ENCODE data around the gene DSCAML1. TPM values are rescaled to one million over a fixed set of nuclear protein-coding genes. Genes with fewer than 3 reads are reported as not detected.

The DSCAML1 gene
- total and polyA plus RNA-seq, 2 donors = 1.4 to 2.0 TPM

- no peak for DNase-seq (ENCODE audit: extremely low spot score)
- H3K36me3 ChIP-seq (ENCODE audit: insufficient read depth) = no peaks in the 10 kb centered on the region
- no peak overlapping the region for H3K27ac ChIP-seq (ENCODE audit: low read depth)
- 94% methylated on average over 9 of the region's 9 CpGs for WGBS
- H3K4me3 ChIP-seq (ENCODE audit: low read depth, low read length) = no peak overlapping the region
- no peaks in the 10 kb centered on the region for H3K4me1 ChIP-seq (ENCODE audit: insufficient read depth)
Observed at GRCh38 chr11:117629891-117630538, 167.0 kb downstream of the DSCAML1 start.

GRCh38 chr11:117629146-117629545 lies 167.9 kb downstream of the DSCAML1 start:
- 95% methylated on average over 6 of the region's 6 CpGs for WGBS
- no peaks in the 10 kb centered on the region for H3K36me3 ChIP-seq (ENCODE audit: insufficient read depth)
- no peak for DNase-seq (ENCODE audit: extremely low spot score)

GRCh38 chr11:117627259-117627658 lies 169.8 kb downstream of the DSCAML1 start:
- H3K27ac ChIP-seq (ENCODE audit: low read depth) = no peak overlapping the region
- H3K4me3 ChIP-seq (ENCODE audit: low read depth, low read length) = no peak overlapping the region
- H3K36me3 ChIP-seq (ENCODE audit: insufficient read depth) = no peaks in the 10 kb centered on the region
- no peak for DNase-seq (ENCODE audit: extremely low spot score)
- no peaks in the 10 kb centered on the region for H3K4me1 ChIP-seq (ENCODE audit: insufficient read depth)
- 87% methylated on average over 13 of the region's 13 CpGs for WGBS

More at GRCh38 chr11:117629146-117629545, 167.9 kb downstream of the DSCAML1 start:
- H3K27ac ChIP-seq (ENCODE audit: low read depth) = no peak overlapping the region
- H3K4me1 ChIP-seq (ENCODE audit: insufficient read depth) = no peaks in the 10 kb centered on the region
- H3K4me3 ChIP-seq (ENCODE audit: low read depth, low read length) = no peak overlapping the region

GRCh38 chr11:117626576-117626975 lies 170.4 kb downstream of the DSCAML1 start:
- no peak for DNase-seq (ENCODE audit: extremely low spot score)
- no peak overlapping the region for H3K27ac ChIP-seq (ENCODE audit: low read depth)
- 91% methylated on average over 9 of the region's 9 CpGs for WGBS
- H3K4me1 ChIP-seq (ENCODE audit: insufficient read depth) = no peaks in the 10 kb centered on the region
- H3K36me3 ChIP-seq (ENCODE audit: insufficient read depth) = no peaks in the 10 kb centered on the region
- H3K4me3 ChIP-seq (ENCODE audit: low read depth, low read length) = no peak overlapping the region

GRCh38 chr11:117625237-117625636 lies 171.8 kb downstream of the DSCAML1 start:
- no peak for DNase-seq (ENCODE audit: extremely low spot score)
- Histone ChIP-seq H3K4me1 (ENCODE audit: insufficient read depth) (no peaks in the 10 kb centered on the region), H3K4me3 (ENCODE audit: low read depth, low read length) (no peak overlapping the region), H3K36me3 (ENCODE audit: insufficient read depth) (no peaks in the 10 kb centered on the region), H3K27ac (ENCODE audit: low read depth) (no peak overlapping the region)
- 72% methylated on average over 4 of the region's 4 CpGs for whole genome bisulfite sequencing

GRCh38 chr11:117623831-117624271 lies 173.2 kb downstream of the DSCAML1 start:
- no peak for DNase-seq (ENCODE audit: extremely low spot score)
- 80% methylated on average over 2 of the region's 2 CpGs for WGBS

GRCh38 chr11:117621226-117621625 lies 175.8 kb downstream of the DSCAML1 start:
- Histone ChIP-seq H3K36me3 (ENCODE audit: insufficient read depth) (no peaks in the 10 kb centered on the region), H3K4me3 (ENCODE audit: low read depth, low read length) (no peak overlapping the region), H3K27ac (ENCODE audit: low read depth) (no peak overlapping the region), H3K4me1 (ENCODE audit: insufficient read depth) (no peaks in the 10 kb centered on the region)
- DNase-seq (ENCODE audit: extremely low spot score) = no peak

More at GRCh38 chr11:117623831-117624271, 173.2 kb downstream of the DSCAML1 start:
- Histone ChIP-seq H3K4me3 (ENCODE audit: low read depth, low read length) (no peak overlapping the region), H3K36me3 (ENCODE audit: insufficient read depth) (no peaks in the 10 kb centered on the region), H3K4me1 (ENCODE audit: insufficient read depth) (no peaks in the 10 kb centered on the region), H3K27ac (ENCODE audit: low read depth) (no peak overlapping the region)

GRCh38 chr11:117620659-117621058 lies 176.4 kb downstream of the DSCAML1 start:
- no peak for DNase-seq (ENCODE audit: extremely low spot score)
- WGBS = 97% methylated on average over 1 of the region's 1 CpG
- Histone ChIP-seq H3K4me3 (ENCODE audit: low read depth, low read length) (no peak overlapping the region), H3K36me3 (ENCODE audit: insufficient read depth) (no peaks in the 10 kb centered on the region), H3K4me1 (ENCODE audit: insufficient read depth) (no peaks in the 10 kb centered on the region), H3K27ac (ENCODE audit: low read depth) (no peak overlapping the region)

GRCh38 chr11:117620086-117620485 lies 176.9 kb downstream of the DSCAML1 start:
- Histone ChIP-seq H3K27ac (ENCODE audit: low read depth) (no peak overlapping the region), H3K36me3 (ENCODE audit: insufficient read depth) (no peaks in the 10 kb centered on the region), H3K4me1 (ENCODE audit: insufficient read depth) (no peaks in the 10 kb centered on the region), H3K4me3 (ENCODE audit: low read depth, low read length) (no peak overlapping the region)
- WGBS = 33% methylated on average over 4 of the region's 4 CpGs
- no peak for DNase-seq (ENCODE audit: extremely low spot score)

- Histone ChIP-seq H3K36me3 (ENCODE audit: insufficient read depth) (no peaks in the 10 kb centered on the region), H3K4me3 (ENCODE audit: low read depth, low read length) (no peak overlapping the region), H3K4me1 (ENCODE audit: insufficient read depth) (no peaks in the 10 kb centered on the region), H3K27ac (ENCODE audit: low read depth) (no peak overlapping the region)
- no peak for DNase-seq (ENCODE audit: extremely low spot score)
- WGBS = 86% methylated on average over 4 of the region's 4 CpGs
Observed at GRCh38 chr11:117619661-117620060, 177.4 kb downstream of the DSCAML1 start.

GRCh38 chr11:117618982-117619355 lies 178.0 kb downstream of the DSCAML1 start:
- H3K27ac ChIP-seq (ENCODE audit: low read depth) = no peak overlapping the region
- no peaks in the 10 kb centered on the region for H3K36me3 ChIP-seq (ENCODE audit: insufficient read depth)
- H3K4me3 ChIP-seq (ENCODE audit: low read depth, low read length) = no peak overlapping the region
- H3K4me1 ChIP-seq (ENCODE audit: insufficient read depth) = no peaks in the 10 kb centered on the region
- WGBS = 54% methylated on average over 8 of the region's 8 CpGs
- DNase-seq (ENCODE audit: extremely low spot score) = no peak

- Histone ChIP-seq H3K4me3 (ENCODE audit: low read depth, low read length) (no peak overlapping the region), H3K27ac (ENCODE audit: low read depth) (no peak overlapping the region), H3K36me3 (ENCODE audit: insufficient read depth) (no peaks in the 10 kb centered on the region), H3K4me1 (ENCODE audit: insufficient read depth) (no peaks in the 10 kb centered on the region)
- no peak for DNase-seq (ENCODE audit: extremely low spot score)
- WGBS = 68% methylated on average over 5 of the region's 5 CpGs
Observed at GRCh38 chr11:117618302-117618981, 178.6 kb downstream of the DSCAML1 start.

GRCh38 chr11:117616979-117617378 lies 180.0 kb downstream of the DSCAML1 start:
- WGBS = 86% methylated on average over 3 of the region's 3 CpGs
- no peak for DNase-seq (ENCODE audit: extremely low spot score)
- H3K4me3 ChIP-seq (ENCODE audit: low read depth, low read length) = no peak overlapping the region
- no peak overlapping the region for H3K27ac ChIP-seq (ENCODE audit: low read depth)
- no peaks in the 10 kb centered on the region for H3K36me3 ChIP-seq (ENCODE audit: insufficient read depth)
- H3K4me1 ChIP-seq (ENCODE audit: insufficient read depth) = no peaks in the 10 kb centered on the region

GRCh38 chr11:117614728-117615127 lies 182.3 kb downstream of the DSCAML1 start:
- 93% methylated on average over 3 of the region's 3 CpGs for WGBS
- Histone ChIP-seq H3K27ac (ENCODE audit: low read depth) (no peak overlapping the region), H3K4me3 (ENCODE audit: low read depth, low read length) (no peak overlapping the region), H3K36me3 (ENCODE audit: insufficient read depth) (no peaks in the 10 kb centered on the region), H3K4me1 (ENCODE audit: insufficient read depth) (no peaks in the 10 kb centered on the region)
- no peak for DNase-seq (ENCODE audit: extremely low spot score)

Data from urinary bladder (tissue), 4 donors.